ENCODE measurements around the gene SUGCT. TPM values are rescaled to one million over a fixed set of nuclear protein-coding genes. Genes with fewer than 3 reads are reported as not detected.
"Not testable (repeated sequence)": the region's sequence is repeated elsewhere in the genome, so short reads cannot be mapped to it uniquely, and the experiment has no call there.

SUGCT gene
- total RNA-seq, 2 experiments from 2014 or later, result 1.2 to 1.9 TPM

DNA sequence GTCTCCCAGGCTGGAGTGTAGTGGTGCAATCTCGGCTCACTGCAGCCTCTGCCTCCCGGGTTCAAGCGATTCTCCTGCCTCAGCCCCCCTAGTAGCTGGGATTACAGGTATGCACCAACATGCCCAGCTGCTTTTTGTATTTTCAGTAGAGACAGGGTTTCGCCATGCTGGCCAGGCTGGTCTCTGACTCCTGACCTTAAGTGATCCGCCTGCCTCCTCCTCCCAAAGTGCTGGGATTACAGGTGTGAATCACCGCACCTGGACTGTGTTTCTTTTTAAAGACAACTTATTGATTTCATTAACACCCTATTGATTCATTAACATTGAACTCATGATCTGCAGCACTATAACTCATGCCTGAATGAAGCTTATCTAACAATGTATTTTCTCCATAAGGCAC, 40.5 kb downstream of the SUGCT start:
- H3K27ac Mint-ChIP-seq; DNase-seq; H3K9me3 Mint-ChIP-seq (ENCODE audit: low read depth); H3K36me3 Mint-ChIP-seq (ENCODE audit: low read depth); intact Hi-C loops (cut with DNase I, micrococcal nuclease); POLR2A ChIA-PET; CTCF ChIA-PET; ATAC-seq; H3K4me1 Mint-ChIP-seq; H3K4me3 Mint-ChIP-seq; H3K27me3 Mint-ChIP-seq: not testable (repeated sequence)

DNA sequence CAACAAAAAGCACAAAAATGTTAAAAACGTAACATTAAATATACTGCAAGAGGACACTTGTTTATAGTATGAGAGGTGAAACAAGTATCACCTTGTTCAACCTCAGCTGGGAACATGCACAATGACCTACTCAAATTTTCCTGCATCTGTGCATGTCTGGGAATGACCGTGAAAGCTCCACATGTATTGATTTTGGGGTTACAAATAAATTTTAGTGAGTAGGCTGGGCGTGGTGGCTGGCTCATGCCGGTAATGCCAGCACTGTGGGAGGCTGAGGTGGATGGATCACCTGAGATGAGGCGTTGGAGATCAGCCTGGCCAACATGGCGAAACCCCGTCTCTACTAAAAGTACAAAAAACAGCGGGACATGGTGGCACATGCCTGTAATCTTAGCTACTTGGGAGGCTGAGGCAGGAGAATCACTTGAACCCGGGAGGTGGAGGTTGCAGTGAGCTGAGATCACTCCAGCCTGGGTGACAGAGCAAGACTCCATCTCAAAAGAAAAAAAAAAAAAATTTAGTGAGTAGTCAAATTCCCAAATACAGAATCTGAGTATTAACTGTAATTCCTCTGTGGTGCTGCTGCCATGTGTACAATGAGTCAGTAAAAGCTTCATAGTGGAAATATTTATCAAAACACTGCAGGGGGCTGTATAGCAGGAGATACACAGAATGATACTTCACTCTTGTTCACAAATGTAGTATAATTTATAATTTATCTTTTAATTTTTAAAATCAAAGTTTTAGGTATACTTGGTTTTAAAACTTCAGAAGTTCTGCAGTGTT, 41.1 kb downstream of the SUGCT start:
- CTCF ChIA-PET, result no interaction called here
- intact Hi-C loops (cut with DNase I, micrococcal nuclease), result no loop called here
- H3K27me3 Mint-ChIP-seq, result no peaks in the 10 kb centered on the region
- no peak for ATAC-seq
- no peaks in the 10 kb centered on the region for H3K36me3 Mint-ChIP-seq (ENCODE audit: low read depth)
- POLR2A ChIA-PET, result interaction anchor here (0.6 kb wide), 1 partner anchor 78 kb away, joined by 4 read pairs; no protein-coding TSS in a partner anchor
- no peaks in the 10 kb centered on the region for H3K4me1 Mint-ChIP-seq
- no peaks in the 10 kb centered on the region for H3K9me3 Mint-ChIP-seq (ENCODE audit: low read depth)
- H3K4me3 Mint-ChIP-seq, result no peak overlapping the region
- H3K27ac Mint-ChIP-seq, result no peak overlapping the region
- no peak for DNase-seq

DNA sequence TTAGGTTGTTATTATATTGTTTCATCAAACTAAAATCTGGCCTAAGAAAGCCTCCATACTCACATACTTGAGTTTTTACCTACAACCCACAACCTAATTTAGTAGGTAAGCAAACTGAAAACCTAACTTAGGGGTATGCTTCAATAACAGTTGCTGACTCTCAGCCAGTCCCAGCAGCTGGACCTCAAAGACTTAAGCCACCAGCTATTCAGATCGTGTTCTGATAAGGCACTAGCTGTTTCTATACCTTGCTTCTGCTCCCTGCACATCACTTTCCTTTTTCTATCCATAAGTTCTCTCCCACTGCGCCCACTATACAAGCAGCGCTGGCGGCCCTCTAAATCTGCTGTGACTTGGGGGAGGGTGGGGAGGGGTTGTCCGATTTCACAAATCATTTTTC, 42.3 kb downstream of the SUGCT start:
- POLR2A ChIA-PET, result no interaction called here
- H3K36me3 Mint-ChIP-seq (ENCODE audit: low read depth), result no peaks in the 10 kb centered on the region

DNA sequence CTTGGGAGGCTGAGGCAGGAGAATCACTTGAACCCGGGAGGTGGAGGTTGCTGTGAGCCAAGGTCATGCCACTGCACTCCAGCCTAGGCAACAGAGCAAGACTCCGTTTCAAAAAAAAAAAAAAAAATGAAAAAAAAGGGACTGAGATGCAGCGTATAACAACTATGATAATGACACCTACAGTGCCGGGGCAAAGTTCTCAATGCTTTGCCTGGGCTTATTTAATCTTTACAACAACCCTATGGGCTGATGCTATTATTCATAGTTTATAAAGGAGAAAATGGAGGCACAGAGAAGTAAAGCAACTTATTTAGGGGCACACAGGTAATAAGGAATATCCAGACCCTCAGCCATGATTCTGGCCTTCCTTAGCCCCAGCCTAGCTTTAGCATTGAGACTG, 47.6 kb downstream of the SUGCT start:
- ATAC-seq (no peak), DNase-seq (no peak)
- POLR2A ChIA-PET, result no interaction called here
- Mint-ChIP-seq H3K27ac (no peak overlapping the region), H3K4me1 (no peaks in the 10 kb centered on the region), H3K27me3 (no peaks in the 10 kb centered on the region), H3K9me3 (ENCODE audit: low read depth) (no peaks in the 10 kb centered on the region), H3K36me3 (ENCODE audit: low read depth) (no peaks in the 10 kb centered on the region), H3K4me3 (no peak overlapping the region)
- CTCF ChIA-PET, result interaction anchor here (0.6 kb wide), 1 partner anchor 10 kb away, joined by 4 read pairs; no protein-coding TSS in a partner anchor
- intact Hi-C loops (cut with DNase I, micrococcal nuclease), result no loop called here

More for the DNA sequence above, 42.3 kb downstream of the SUGCT start:
- Mint-ChIP-seq H3K4me3 (no peak overlapping the region), H3K27ac (no peak overlapping the region), H3K27me3 (no peaks in the 10 kb centered on the region), H3K9me3 (ENCODE audit: low read depth) (no peaks in the 10 kb centered on the region), H3K4me1 (no peaks in the 10 kb centered on the region)
- ATAC-seq (no peak), DNase-seq (no peak)
- intact Hi-C loops (cut with DNase I, micrococcal nuclease), result no loop called here
- CTCF ChIA-PET, result no interaction called here

DNA sequence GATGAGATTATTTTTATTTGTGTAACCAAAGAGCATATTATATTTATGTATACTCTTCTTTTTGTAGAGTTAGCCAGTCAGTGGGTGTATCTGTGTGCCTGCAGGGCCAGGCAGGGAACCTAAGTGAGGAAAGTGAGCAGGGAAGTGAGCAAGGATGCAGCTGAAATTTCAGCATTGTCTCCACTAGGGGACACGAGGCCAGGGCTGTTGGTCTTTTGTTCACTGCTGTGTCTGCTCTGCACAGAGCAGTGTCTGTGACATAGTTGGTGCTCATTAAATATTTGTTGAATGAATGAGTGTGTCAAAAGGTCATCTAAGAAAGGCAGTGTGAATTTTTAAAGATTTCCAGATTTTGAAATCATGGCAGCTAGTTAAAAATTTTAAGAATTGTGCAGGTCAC, 51.8 kb downstream of the SUGCT start:
- Mint-ChIP-seq H3K36me3 (ENCODE audit: low read depth) (no peaks in the 10 kb centered on the region), H3K27ac (no peak overlapping the region), H3K4me1 (no peaks in the 10 kb centered on the region), H3K9me3 (ENCODE audit: low read depth) (no peaks in the 10 kb centered on the region), H3K4me3 (no peak overlapping the region), H3K27me3 (no peaks in the 10 kb centered on the region)
- intact Hi-C loops (cut with DNase I, micrococcal nuclease), result no loop called here
- CTCF ChIA-PET, result interaction anchor here (0.6 to 1.0 kb wide), 2 partner anchors 44 to 84 kb away, joined by 3 to 4 read pairs; no protein-coding TSS in a partner anchor
- ATAC-seq, result no peak
- POLR2A ChIA-PET, result no interaction called here
- no peak for DNase-seq

DNA sequence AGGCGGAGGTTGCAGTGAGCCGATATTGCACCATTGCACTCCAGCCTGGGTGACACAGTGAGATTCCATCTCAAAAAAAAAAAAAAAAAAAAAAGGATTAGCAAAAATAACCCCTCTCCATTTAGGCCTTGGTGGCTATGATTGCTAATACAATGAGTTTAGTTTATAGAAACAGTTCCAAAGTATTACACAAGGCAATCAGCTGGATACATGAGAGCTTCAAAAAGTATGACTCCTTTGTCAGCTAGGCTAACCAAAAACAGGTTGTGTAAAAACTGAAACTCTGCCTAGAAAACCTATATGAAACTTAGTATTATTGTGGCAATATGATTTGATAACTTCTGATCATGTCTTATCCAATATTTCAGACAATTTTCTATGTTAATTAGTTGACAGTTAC, 57.2 kb downstream of the SUGCT start:
- intact Hi-C loops (cut with DNase I, micrococcal nuclease), result no loop called here
- Mint-ChIP-seq H3K27me3 (no peaks in the 10 kb centered on the region), H3K4me3 (no peak overlapping the region), H3K36me3 (ENCODE audit: low read depth) (no peaks in the 10 kb centered on the region), H3K4me1 (no peaks in the 10 kb centered on the region), H3K27ac (no peak overlapping the region), H3K9me3 (ENCODE audit: low read depth) (no peaks in the 10 kb centered on the region)
- DNase-seq (no peak), ATAC-seq (no peak)
- CTCF ChIA-PET, result no interaction called here
- POLR2A ChIA-PET, result no interaction called here

DNA sequence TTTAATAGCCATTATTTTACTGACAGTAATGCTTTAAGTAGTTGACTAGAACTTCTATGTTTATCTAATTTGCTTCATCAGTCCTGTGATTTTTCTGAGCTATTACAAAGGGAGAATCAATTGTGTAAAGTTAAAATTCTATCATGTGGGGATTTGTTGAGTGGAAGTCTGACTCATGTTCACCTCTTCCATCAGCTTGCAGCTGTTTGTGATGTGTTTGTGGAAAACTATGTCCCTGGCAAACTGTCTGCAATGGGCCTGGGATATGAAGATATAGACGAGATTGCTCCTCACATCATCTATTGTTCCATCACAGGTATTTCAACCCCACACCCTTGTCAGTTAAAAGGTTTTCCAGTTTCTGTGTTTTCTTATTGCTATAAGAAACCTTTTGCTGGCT, 59.9 kb downstream of the SUGCT start:
- Mint-ChIP-seq H3K36me3 (ENCODE audit: low read depth) (no peaks in the 10 kb centered on the region), H3K4me3 (no peak overlapping the region), H3K27me3 (no peaks in the 10 kb centered on the region), H3K9me3 (ENCODE audit: low read depth) (no peaks in the 10 kb centered on the region), H3K4me1 (no peaks in the 10 kb centered on the region), H3K27ac (no peak overlapping the region)
- POLR2A ChIA-PET, result no interaction called here
- CTCF ChIA-PET, result interaction anchor here (0.7 kb wide), 1 partner anchor 226 kb away, joined by 3 read pairs; no protein-coding TSS in a partner anchor
- DNase-seq, result no peak
- no peak for ATAC-seq
- intact Hi-C loops (cut with DNase I, micrococcal nuclease), result no loop called here

DNA sequence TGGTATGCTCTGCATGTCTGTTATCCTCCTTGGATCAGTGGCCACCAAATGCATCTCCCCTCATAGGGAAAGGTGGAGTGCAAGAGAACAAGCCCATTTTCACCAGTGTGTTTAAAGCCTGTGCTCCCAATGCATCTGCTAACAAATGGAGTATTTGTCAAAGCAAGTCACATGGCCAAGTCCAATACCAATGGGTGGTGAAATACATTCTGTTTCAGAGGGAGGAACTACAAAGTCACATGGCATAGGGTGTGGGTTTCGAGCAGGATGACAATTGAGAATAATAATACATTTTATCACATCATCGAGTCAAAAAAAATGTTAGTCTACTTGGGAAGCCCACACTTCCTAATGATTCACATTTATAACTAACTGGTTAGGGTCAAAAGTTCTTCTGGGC, 62.7 kb downstream of the SUGCT start:
- Mint-ChIP-seq H3K27me3 (no peaks in the 10 kb centered on the region), H3K4me1 (no peaks in the 10 kb centered on the region), H3K36me3 (ENCODE audit: low read depth) (no peaks in the 10 kb centered on the region), H3K4me3 (no peak overlapping the region), H3K9me3 (ENCODE audit: low read depth) (no peaks in the 10 kb centered on the region), H3K27ac (no peak overlapping the region)
- ChIA-PET CTCF (no interaction called here), POLR2A (no interaction called here)
- intact Hi-C loops (cut with DNase I, micrococcal nuclease), result no loop called here
- ATAC-seq (no peak), DNase-seq (no peak)

DNA sequence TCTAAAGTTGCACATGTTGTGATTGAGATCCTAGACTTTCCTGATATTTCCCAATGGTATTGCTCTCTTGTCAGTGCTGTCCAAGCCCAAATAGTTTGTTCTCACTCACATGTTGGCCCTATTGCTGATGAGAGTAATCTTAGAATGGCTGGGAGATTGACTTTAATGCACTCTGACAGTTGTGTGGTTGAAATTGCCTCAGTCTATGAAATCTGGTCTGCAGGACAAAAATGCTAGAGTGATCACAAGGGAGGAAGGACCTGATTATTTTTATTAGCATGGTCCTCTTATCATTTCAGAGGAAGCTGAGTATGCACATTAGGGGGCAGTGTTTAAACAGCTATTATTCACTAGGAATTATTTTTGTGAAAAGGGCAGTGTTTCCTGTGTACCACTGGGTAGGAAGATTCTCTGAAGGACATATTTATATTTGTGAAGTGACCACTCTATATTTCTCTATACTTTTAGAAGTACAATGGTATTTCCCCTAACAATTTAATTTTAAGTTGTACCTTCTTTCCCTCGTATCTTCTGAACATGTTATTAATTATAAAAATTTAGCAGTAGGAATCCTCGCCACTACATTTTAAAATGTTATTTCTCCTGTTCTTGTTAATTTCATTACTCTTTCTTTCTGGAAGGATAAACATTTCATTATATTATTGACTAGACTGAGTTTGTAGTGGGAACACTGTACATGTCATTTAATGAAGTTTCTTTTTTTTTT, 64.4 kb downstream of the SUGCT start:
- Mint-ChIP-seq H3K27me3 (no peaks in the 10 kb centered on the region), H3K27ac (no peak overlapping the region), H3K9me3 (ENCODE audit: low read depth) (no peaks in the 10 kb centered on the region), H3K4me3 (no peak overlapping the region), H3K36me3 (ENCODE audit: low read depth) (no peaks in the 10 kb centered on the region), H3K4me1 (no peaks in the 10 kb centered on the region)
- ChIA-PET POLR2A (no interaction called here), CTCF (no interaction called here)
- ATAC-seq, result no peak
- no peak for DNase-seq
- intact Hi-C loops (cut with DNase I, micrococcal nuclease), result no loop called here

DNA sequence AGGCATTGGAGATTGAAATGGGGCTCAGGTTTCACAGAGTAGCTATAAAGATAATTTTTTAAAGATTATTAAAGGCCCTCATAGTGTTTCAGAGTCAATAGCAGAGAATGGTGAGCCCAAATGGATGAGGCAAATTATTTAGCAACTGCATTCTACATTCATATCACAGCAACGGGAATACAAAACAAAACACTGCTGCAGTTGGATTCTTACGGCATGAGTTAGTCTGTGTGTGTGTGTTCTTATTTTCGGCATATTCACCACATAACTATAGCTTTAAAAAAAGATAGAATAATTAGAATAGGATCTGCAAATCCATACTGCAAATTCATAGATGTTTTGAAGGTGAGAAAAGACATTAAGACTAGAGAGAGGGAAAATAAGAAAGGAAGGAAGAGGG, 66.0 kb downstream of the SUGCT start:
- POLR2A ChIA-PET, result no interaction called here
- H3K4me3 Mint-ChIP-seq, result no peak overlapping the region

DNA sequence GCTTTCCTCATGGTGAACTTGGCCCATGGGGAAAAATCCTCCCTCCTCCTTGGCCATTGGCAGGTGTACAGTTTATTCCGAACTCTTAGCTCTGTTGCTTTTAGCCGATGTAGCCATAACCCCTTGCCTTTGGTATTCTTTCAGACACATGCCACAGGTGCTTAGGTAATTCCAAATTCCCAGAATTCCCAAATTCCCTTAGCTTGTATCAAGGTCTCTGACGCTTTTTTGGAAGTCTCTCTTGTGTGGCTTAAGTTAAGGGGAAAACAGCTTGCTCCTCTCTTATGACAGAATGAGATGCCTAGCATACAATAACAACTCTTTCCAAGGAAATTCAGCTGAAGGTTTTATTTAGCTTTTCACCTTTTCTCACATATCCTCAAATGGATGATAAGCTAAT, 68.0 kb downstream of the SUGCT start:
- no peak for ATAC-seq

More for the DNA sequence above, 66.0 kb downstream of the SUGCT start:
- H3K27me3 Mint-ChIP-seq, result no peaks in the 10 kb centered on the region
- ATAC-seq, result no peak
- no peaks in the 10 kb centered on the region for H3K4me1 Mint-ChIP-seq
- intact Hi-C loops (cut with DNase I, micrococcal nuclease), result no loop called here
- no peak for DNase-seq
- no peaks in the 10 kb centered on the region for H3K9me3 Mint-ChIP-seq (ENCODE audit: low read depth)
- H3K36me3 Mint-ChIP-seq (ENCODE audit: low read depth), result no peaks in the 10 kb centered on the region
- CTCF ChIA-PET, result interaction anchor here (0.7 kb wide), 1 partner anchor 361 kb away, joined by 4 read pairs; no protein-coding TSS in a partner anchor
- H3K27ac Mint-ChIP-seq, result no peak overlapping the region

DNA sequence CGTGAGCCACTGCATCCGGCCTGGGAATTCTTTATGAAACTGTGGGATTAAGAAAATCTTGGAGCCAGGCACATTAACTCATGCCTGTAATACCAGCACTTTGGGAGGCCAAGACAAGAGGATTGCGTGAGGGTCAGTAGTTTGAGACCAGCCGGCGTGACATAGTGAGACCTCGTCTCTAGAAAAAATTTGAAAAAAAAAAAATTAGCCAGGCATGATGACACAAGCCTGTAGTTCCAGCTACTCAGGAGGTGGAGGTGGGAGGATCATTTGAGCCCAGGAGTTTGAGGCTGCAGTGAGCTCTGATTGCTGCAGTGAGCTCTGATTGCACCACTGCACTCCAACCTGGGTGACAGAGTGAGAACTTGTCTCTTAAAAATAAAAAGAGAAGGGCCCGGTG, 69.8 kb downstream of the SUGCT start:
- DNase-seq (no peak), ATAC-seq (no peak)
- intact Hi-C loops (cut with DNase I, micrococcal nuclease), result no loop called here
- Mint-ChIP-seq H3K36me3 (ENCODE audit: low read depth) (no peaks in the 10 kb centered on the region), H3K9me3 (ENCODE audit: low read depth) (no peaks in the 10 kb centered on the region), H3K27me3 (no peaks in the 10 kb centered on the region), H3K4me3 (no peak overlapping the region), H3K4me1 (no peaks in the 10 kb centered on the region), H3K27ac (no peak overlapping the region)
- ChIA-PET POLR2A (no interaction called here), CTCF (interaction anchor here (0.7 kb wide), 1 partner anchor 1666 kb away, joined by 4 read pairs; no protein-coding TSS in a partner anchor)

More for the DNA sequence above, 68.0 kb downstream of the SUGCT start:
- CTCF ChIA-PET, result no interaction called here
- H3K4me3 Mint-ChIP-seq, result no peak overlapping the region
- intact Hi-C loops (cut with DNase I, micrococcal nuclease), result no loop called here
- H3K9me3 Mint-ChIP-seq (ENCODE audit: low read depth), result no peaks in the 10 kb centered on the region
- H3K27me3 Mint-ChIP-seq, result no peaks in the 10 kb centered on the region
- no peaks in the 10 kb centered on the region for H3K4me1 Mint-ChIP-seq
- POLR2A ChIA-PET, result no interaction called here
- no peak for DNase-seq
- H3K27ac Mint-ChIP-seq, result no peak overlapping the region
- H3K36me3 Mint-ChIP-seq (ENCODE audit: low read depth), result no peaks in the 10 kb centered on the region
